ENCODE measurements around the gene OBSCN. TPM values are rescaled to one million over a fixed set of nuclear protein-coding genes. Genes with fewer than 3 reads are reported as not detected.

Gene OBSCN
- total and polyA plus RNA-seq, 2 of the 4 experiments (the other 2 are of a cell fraction): 4.1 to 9.5 TPM

DNA sequence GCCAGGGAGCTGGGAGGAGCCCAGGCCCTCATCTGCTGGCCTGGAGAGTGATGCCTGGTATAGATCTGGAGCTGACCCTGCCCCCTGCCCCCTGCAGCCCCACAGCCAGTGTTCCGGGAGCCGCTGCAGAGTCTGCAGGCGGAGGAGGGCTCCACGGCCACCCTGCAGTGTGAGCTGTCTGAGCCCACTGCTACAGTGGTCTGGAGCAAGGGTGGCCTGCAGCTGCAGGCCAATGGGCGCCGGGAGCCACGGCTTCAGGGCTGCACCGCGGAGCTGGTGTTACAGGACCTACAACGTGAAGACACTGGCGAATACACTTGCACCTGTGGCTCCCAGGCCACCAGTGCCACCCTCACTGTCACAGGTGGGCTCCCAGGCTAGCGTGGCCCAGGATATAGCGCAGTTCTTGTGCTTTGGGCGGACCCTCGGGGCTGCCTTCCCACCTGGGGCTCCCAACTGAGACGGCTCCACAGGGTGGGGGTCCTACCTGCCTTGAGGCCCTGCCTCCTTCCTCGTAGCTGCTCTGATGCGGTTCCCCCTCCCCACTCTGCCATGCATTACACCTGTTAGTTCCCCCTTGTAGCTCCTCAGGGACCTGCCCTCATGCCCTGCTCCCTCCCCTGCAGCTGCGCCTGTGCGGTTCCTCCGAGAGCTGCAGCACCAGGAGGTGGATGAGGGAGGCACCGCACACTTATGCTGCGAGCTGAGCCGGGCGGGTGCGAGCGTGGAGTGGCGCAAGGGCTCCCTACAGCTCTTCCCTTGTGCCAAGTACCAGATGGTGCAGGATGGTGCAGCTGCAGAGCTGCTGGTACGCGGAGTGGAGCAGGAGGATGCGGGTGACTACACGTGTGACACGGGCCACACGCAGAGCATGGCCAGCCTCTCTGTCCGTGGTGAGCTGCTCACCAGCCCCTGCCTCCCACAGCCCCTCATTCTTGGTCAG is 98.7 kb downstream of the OBSCN start:
- peaks cover 17% of the 10 kb centered on the region for H3K9me3 ChIP-seq (ENCODE audit: control insufficient read depth, insufficient read depth, low read length)
- no peak overlapping the region for H4K8ac ChIP-seq (ENCODE audit: low read depth in 2 of 2, low read length in 2 of 2)
- no peak overlapping the region for H3K4me2 ChIP-seq (ENCODE audit: low read depth, low read length)
- H3K14ac ChIP-seq (replicated peaks; ENCODE audit: low read depth, low read length): no peak overlapping the region
- no peak overlapping the region for H3K23ac ChIP-seq (ENCODE audit: low read depth, low read length)
- H3K4me1 ChIP-seq (ENCODE audit: control insufficient read depth, insufficient read depth, low read length): no peaks in the 10 kb centered on the region
- H2AFZ ChIP-seq (replicated peaks; ENCODE audit: low read length, poor library complexity): no peak overlapping the region
- no peak overlapping the region for H2BK120ac ChIP-seq (ENCODE audit: low read depth, low read length)
- no peak overlapping the region for H4K5ac ChIP-seq (ENCODE audit: low read depth, low read length)
- no peak overlapping the region for H3K4ac ChIP-seq (ENCODE audit: low read depth, low read length)
- no peak overlapping the region for H4K91ac ChIP-seq (ENCODE audit: insufficient read depth, low read depth, low read length)
- CTCF ChIA-PET: no interaction called here
- H3K4me3 ChIP-seq (ENCODE audit: insufficient read depth, low read depth, low read length): no peak overlapping the region
- H3K9ac ChIP-seq (ENCODE audit: low read depth, low read length): no peak overlapping the region
- H2AK9ac ChIP-seq (replicated peaks; ENCODE audit: low read depth, low read length, poor library complexity): peak overlapping the region; percentile 61
- H3K18ac ChIP-seq (ENCODE audit: low read depth, low read length): no peak overlapping the region
- no peaks in the 10 kb centered on the region for H3K79me1 ChIP-seq (ENCODE audit: low read depth in 1 of 2, low read length in 2 of 2)
- POLR2A ChIA-PET (ENCODE audit: unreplicated experiment): no interaction called here
- intact Hi-C loops (cut with micrococcal nuclease) (no loop called here), dilution Hi-C loops (cut with HindIII; ENCODE audit: low sequenced_read_pairs, unreplicated experiment) (no loop called here), in situ Hi-C loops (cut with MboI; ENCODE audit: low sequenced_read_pairs) (no loop called here)
- H2BK20ac ChIP-seq (ENCODE audit: low read depth, low read length): no peak overlapping the region
- H2AK5ac ChIP-seq (ENCODE audit: low read depth, low read length): no peak overlapping the region
- H3K9me1 ChIP-seq (ENCODE audit: insufficient read depth, low read length): no peaks in the 10 kb centered on the region
- DNase-seq (no peak), ATAC-seq (ENCODE audit: low read depth) (no peak)
- H3K56ac ChIP-seq (ENCODE audit: extremely low read depth, insufficient read depth, low read length): no peak overlapping the region
- H2BK15ac ChIP-seq (ENCODE audit: low read depth, low read length): no peak overlapping the region
- H3K27me3 ChIP-seq (ENCODE audit: control insufficient read depth, insufficient read depth, low read length): no peaks in the 10 kb centered on the region
- whole genome bisulfite sequencing, 2 experiments (ENCODE audit: extremely low coverage in 2 of 2, insufficient read length in 1 of 2): 77% methylated on average over 13 of the region's 35 CpGs; no CpG with 5 or more reads in 1 of the 2 experiments
- no TSS peak for BruUV-seq (replicated peaks)
- H4K20me1 ChIP-seq (ENCODE audit: insufficient read depth, low read length): no peaks in the 10 kb centered on the region
- H3K27ac ChIP-seq (ENCODE audit: insufficient read depth, low read length): no peak overlapping the region
- H2BK5ac ChIP-seq (ENCODE audit: low read depth, low read length, poor library complexity, severe bottlenecking): no peak overlapping the region
- TF ChIP-seq FOS (IDR thresholded peaks at IDR 0.05; ENCODE audit: low read depth, low read length): no peak
- no peak for TF ChIP-seq POLR2A (IDR thresholded peaks at IDR 0.05; ENCODE audit: low read depth, low read length)
- no peak for TF ChIP-seq RCOR1 (IDR thresholded peaks at IDR 0.05; ENCODE audit: insufficient replicate concordance, low read length)
- TF ChIP-seq CEBPB (IDR thresholded peaks at IDR 0.05; ENCODE audit: low read depth, low read length): no peak
- H3K36me3 ChIP-seq (ENCODE audit: control insufficient read depth, insufficient read depth, low read length): peaks cover 13% of the 10 kb centered on the region; the same call in 1 of the 2 replicates
